Kidney epithelial cell (primary cell): ENCODE measurements around the gene HSPB3. TPM values are rescaled to one million over a fixed set of nuclear protein-coding genes. Genes with fewer than 3 reads are reported as not detected.
A peak's percentile ranks its signal among the peaks of the same experiment; 100 is the strongest.
"Not testable (repeated sequence)": the region's sequence is repeated elsewhere in the genome, so short reads cannot be mapped to it uniquely, and the experiment has no call there.

ENCODE experiments used
- DNase-seq: peaks from one replicate; pipeline ENCODE4 v3.0.0-alpha.2; 2010; ENCODE audit warnings: low read depth
- H3K27me3 ChIP-seq: 2 replicates; pipeline ENCODE4 v1.6.0; 2011; ENCODE audit warnings: low read length; ENCODE audit not compliant: control insufficient read depth, insufficient read depth
- H3K36me3 ChIP-seq: 2 replicates; pipeline ENCODE4 v1.5.1; 2011; ENCODE audit warnings: low read length; ENCODE audit not compliant: control insufficient read depth, insufficient read depth
- H3K4me3 ChIP-seq: 2 replicates; pipeline ENCODE4 v1.5.1; 2011; ENCODE audit warnings: low read depth, mild to moderate bottlenecking, control low read depth, low read length
- CTCF ChIP-seq: IDR thresholded peaks from 2 replicates; pipeline ENCODE4 v1.5.1; 2011; ENCODE audit warnings: mild to moderate bottlenecking, moderate library complexity, low read length, control low read depth, inconsistent platforms; ENCODE audit not compliant: insufficient read depth, poor library complexity, severe bottlenecking
- total RNA-seq: library from RNA; depleted of rRNA; stranded (reverse); fragments of >200 nt; gene quantifications from 2 replicates; pipeline ENCODE4 v1.2.3, GENCODE V29; 2015

The HSPB3 gene
- total RNA-seq, 1 donor from 2014 or later = 0.50 TPM

DNA sequence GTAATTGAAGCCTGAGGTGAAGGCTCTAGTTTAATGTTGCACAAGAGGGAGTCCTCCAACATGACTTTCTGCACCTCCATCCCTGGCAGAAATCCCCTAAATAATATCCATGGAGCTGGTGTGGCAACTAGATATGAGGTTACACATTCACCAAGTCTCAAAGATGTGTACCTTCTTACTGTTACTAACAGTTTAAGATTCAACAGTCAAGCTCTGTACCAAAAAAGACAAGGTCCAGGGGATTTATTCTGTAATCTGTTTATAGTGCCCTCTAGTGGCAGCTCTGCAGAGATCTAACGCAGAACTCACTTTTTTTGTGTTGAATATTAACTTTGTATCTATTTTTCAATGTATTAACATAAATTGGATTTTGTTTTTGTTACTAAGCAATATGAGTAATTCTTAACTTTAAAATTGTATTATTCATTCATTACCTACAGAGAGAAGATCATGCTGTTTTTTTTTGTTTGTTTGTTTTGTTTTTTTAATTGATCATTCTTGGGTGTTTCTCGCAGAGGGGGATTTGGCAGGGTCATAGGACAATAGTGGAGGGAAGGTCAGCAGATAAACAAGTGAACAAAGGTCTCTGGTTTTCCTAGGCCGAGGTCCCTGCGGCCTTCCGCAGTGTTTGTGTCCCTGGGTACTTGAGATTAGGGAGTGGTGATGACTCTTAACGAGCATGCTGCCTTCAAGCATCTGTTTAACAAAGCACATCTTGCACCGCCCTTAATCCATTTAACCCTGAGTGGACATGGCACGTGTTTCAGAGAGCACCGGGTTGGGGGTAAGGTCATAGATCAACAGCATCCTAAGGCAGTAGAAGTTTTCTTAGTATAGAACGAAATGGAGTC lies 35.7 kb upstream of the HSPB3 start:
- peak; percentile 19 for DNase-seq
- peak; percentile 71 for TF ChIP-seq CTCF

GRCh38 chr5:54420511-54420910 lies 35.0 kb upstream of the HSPB3 start:
- H3K27me3 ChIP-seq, H3K4me3 ChIP-seq, DNase-seq, H3K36me3 ChIP-seq: not testable (repeated sequence)

More for the DNA sequence above, 35.7 kb upstream of the HSPB3 start:
- not testable (repeated sequence) for H3K36me3 ChIP-seq, H3K4me3 ChIP-seq, H3K27me3 ChIP-seq

- no peak for DNase-seq
- Histone ChIP-seq H3K36me3 (no peaks in the 10 kb centered on the region), H3K27me3 (peaks cover 2% of the 10 kb centered on the region), H3K4me3 (no peak overlapping the region)
- no peak for TF ChIP-seq CTCF
These were observed 33.5 kb upstream of the HSPB3 start for GRCh38 chr5:54421976-54422375.

DNA sequence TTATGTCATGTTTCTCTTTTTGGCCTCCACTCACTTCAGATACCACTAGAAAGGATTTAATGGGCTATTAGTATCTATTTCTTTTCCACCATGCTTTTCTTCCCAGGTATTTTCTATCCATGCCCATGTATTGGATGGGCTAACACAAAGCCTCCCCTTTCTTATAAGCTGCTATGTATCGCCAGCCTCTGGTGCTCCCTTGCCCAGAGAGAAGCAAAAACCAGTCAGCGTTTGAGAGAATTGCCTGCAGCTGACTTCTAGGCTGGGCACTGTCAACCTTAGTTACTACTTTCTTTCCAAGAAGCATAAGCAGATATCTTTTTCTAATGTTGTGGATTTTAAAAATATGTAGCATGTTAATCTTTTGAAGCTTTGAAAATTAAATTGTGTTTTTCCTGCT lies 30.2 kb upstream of the HSPB3 start:
- H3K36me3 ChIP-seq = no peaks in the 10 kb centered on the region
- H3K27me3 ChIP-seq = peaks cover 2% of the 10 kb centered on the region
- TF ChIP-seq CTCF = no peak
- H3K4me3 ChIP-seq = no peak overlapping the region
- DNase-seq = no peak

GRCh38 chr5:54426209-54426608 lies 29.3 kb upstream of the HSPB3 start:
- Histone ChIP-seq H3K4me3 (no peak overlapping the region), H3K27me3 (peaks cover 2% of the 10 kb centered on the region), H3K36me3 (no peaks in the 10 kb centered on the region)
- no peak for TF ChIP-seq CTCF
- DNase-seq = no peak

DNA sequence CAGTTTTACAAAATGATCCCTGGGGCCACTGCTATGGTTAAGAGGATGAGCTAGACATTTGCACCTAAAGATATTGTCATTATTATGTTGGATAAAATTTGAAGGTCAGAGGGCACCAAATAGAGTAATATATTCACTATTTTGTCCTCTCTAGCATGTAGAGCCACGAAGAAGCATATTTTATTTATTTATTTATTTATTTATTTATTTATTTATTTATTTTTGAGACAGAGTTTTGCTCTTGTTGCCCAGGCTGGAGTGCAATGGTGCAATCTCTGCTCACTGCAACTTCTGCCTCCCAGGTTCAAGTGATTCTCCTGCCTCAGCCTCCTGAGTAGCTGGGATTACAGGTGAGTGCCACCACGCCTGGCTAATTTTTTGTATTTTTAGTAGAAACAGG lies 20.8 kb upstream of the HSPB3 start:
- not testable (repeated sequence) for H3K36me3 ChIP-seq, DNase-seq

More for the DNA sequence above, 20.8 kb upstream of the HSPB3 start:
- H3K27me3 ChIP-seq, H3K4me3 ChIP-seq: not testable (repeated sequence)
